Activated T-cell treated with anti-CD3 and anti-CD28 coated beads, Interleukin-2, amount 50 U/mL, for 1 hour (primary cell): ENCODE measurements around the gene ABCC9.
"Not testable (repeated sequence)": the region's sequence is repeated elsewhere in the genome, so short reads cannot be mapped to it uniquely, and the experiment has no call there.

Experiments used
- DNase-seq: peaks from one replicate; pipeline ENCODE4 v3.0.0-alpha.2; 2020

The ABCC9 gene

DNA sequence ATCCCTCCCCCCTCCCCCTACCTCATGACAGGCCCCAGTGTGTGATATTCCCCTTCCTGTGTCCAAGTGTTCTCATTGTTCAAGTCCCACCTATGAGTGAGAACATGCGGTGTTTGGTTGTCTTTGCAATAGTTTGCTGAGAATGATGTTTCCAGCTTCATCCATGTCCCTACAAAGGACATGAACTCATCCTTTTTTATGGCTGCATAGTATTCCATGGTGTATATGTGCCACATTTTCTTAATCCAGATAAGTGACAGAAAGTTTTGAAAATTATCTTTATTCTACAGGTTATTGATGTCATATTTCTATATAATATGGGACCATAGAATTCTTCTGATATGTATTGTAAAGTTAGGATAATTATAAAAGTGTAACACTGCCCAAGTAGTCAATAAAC is 11.3 kb downstream of the ABCC9 start:
- not testable (repeated sequence) for DNase-seq

DNA sequence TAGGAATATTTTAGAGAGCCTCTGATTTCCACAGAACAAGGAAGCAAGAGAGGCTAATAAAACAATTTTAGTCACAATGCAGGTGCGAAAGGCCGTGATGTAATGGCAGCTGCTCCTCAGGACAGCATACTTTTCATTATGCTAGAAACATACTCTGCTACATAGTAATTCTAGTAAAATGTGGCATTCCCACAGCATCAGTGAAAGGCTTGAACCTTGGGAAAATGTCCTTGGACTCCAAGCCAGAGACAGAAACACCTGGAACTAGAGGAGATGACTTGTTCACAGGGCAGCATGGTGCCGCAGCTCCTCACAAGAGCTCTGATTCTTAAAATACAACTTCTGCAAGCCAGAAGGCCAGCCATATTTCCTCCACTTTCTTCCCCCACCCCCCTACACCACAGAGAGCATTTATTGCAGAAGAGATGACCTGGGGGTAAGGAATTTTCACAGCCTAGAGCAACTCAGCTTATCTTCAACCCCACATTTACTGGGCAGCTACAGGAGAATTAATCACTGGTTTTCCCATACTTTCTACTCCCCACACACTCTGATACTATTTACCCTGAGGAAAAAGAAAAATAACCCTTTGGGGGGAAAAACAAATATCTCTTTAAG is 15.8 kb downstream of the ABCC9 start:
- no peak for DNase-seq

DNA sequence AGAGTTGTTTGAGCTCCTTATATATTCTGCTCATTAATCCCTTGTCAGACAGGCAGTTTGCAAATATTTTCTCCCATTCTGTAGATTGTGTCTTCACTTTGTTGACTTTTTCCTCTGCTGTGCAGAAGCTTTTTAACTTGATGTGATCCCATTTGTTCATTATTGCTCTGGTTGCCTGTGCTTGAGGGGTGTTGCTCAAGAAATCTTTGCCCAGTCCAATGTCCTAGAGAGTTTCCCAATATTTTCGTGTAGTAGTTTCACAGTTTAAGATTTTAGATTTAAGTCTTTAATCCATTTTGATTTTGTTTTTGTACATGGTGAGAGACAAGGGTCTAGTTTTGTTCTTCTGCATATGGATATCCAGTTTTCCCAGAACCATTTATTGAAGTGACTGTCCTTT is 19.8 kb downstream of the ABCC9 start:
- DNase-seq, result no peak

DNA sequence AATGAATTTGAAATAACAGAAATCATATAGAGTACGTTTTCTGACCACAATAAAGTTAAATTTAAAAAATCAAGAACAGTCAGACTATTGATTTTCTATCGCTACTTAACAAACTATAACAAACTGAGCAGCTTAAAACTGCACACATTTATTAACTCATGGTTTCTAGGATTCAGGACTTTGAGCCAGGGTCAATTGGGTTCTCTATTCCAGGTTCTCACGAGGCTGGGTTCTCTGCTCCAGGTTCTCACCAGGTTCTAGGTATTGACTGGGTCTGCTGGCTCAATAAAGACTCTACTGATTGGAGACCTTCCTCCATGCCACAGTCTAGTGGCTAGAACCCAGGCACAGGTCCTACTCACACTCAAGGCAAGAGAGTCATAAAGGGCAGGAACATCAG is 22.8 kb downstream of the ABCC9 start:
- no peak for DNase-seq

DNA sequence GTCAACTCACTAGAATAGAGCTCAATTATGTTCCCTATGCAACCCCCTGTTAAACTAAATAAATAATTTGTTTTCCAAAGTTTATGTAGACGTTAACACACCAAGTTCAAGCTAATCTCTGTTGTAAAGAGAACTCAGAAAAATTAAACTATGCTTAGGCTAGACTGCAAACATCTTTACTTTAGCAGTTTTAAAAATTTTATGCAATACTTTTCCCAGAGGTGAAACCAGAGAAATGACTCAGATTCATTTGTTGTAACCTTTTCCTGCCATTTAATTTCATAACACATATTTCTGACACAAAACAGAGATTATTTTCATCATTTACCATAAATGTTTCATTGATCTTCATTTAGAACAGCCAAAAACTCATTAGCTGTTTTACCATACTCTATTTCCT is 27.4 kb downstream of the ABCC9 start:
- DNase-seq, result no peak

DNA sequence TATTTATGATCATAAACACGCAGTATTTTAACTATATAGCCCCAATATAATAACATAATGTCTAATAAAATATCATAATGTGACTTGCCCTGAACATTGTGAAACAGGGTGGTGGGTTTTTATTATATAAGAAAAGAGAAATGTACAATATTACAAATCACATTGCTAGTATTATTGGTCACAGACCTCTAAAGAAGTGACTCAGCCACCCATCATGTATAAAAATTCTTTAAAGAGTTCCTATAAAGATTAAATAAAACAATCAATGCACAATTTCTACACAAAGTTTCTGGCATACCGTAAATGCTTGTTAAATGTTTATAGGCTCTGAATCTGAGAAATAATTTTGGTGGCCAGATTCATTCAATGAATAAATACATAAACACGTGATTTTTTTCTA is 28.9 kb downstream of the ABCC9 start:
- DNase-seq, result no peak

DNA sequence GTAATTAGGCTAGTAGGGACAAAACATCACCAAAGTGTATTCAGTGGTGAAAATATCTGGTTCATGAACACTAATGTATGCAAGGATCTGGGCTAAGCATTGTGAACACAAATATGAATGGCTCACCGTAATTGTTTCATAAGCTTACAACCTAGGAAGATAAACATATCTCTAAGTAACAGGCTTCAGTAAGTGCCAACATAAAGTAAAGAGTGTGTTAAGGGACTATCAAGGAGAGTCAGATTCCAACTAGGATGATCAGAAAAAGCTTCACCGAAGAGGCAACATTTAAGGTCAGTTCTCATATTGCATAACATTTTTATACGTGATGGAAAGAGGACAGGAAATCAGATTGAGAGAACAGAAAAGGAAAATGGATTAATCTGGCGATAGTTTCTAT is 29.4 kb downstream of the ABCC9 start:
- no peak for DNase-seq

DNA sequence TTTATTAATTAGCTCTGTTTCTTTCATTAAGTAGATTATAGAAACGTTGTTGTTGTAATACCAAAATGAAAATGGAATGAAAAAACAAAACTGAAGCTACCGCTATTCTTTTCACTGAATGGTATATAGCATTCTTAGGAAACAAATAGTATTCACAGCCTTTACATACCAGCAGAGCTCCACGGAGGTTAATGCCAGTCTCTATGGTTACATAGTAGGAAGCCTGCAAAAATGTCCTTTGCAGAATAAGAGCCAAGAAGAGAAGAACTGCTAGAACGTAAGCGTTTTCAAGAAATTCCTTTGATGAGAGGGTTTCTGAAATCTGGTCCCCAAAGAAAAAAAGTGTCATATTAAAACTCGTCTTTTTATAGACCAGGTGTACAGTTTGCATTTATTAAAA is 30.6 kb downstream of the ABCC9 start:
- DNase-seq, result no peak

DNA sequence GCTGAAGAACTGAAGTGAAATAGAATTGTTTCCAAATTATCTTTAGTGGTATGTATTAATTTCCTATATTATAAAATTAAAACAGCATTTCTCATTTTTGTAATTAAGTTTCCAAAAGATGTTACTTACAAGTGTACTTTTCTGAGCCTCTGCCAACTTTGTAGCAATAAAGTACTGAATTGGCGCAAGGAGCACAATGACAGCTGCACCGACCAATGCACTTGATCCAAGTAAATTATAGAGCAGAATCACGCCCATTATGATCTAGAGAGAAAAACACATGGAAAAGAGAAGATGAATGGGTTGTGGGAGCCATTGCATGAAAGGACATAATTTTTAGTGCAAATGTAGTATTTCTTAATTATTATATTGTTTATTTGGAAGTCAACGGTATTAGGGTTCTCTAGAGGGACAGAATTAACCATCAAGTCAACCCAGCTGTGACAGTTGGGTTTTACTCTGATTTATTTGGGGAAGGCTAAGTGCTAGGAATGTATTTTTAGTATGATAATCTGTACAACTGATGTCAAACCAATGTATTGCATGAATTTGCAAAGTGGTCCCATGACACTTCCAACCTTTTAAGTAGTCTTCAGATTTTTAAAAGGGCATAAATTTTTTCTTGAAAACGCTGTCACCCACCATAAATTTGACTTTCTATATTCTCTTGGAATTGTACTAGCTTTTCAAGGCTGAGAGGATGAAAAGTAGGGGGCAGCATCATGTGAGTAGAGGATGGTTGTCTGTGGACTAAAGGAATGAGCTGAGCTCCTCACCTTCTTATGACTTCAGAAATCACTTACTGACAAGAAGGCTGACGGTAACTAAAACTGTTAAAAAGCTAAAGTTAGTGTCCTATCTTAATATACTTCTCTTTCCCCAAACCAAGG is 33.0 kb downstream of the ABCC9 start:
- DNase-seq, result no peak

DNA sequence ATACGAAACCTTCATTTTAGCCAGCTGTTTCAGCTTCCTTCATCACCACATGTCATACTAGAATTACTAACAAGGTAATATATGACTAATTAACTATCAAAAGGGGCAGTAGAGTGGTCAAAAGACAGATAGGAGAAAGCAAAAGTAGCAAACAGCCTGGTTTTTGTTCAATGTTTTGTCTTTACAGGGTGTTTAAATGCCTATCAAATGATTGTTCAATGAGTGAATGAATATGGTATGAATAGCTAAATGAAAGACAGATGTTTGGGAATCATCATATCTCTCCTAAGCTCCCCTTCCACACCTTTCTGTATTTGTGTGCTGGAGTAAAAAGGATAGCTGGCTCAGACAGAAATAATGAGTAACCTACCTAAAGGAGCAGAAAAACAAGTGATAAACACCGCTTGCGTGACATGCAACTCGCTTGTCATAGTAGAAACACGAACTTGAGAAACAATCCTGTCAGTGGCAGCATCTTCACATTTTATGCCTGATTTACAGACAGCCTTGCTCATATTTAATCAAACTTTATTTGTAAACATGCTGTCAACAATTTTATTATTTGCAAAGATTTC is 34.2 kb downstream of the ABCC9 start:
- no peak for DNase-seq

DNA sequence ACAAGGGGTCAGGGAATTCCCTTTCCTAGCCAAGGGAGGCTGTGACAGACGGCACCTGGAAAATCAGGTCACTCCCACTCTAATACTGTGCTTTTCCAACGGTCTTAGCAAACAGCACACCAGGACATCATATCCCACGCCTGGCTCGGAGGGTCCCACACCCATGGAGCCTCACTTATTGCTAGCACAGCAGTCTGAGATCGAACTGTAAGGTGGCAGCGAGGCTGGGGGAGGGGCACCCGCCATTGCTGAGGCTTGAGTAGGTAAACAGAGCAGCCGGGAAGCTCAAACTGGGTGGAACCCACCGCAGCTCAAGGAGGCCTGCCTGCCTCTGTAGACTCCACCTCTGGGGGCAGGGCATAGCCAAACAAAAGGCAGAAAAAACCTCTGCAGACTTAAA is 41.7 kb downstream of the ABCC9 start:
- not testable (repeated sequence) for DNase-seq

DNA sequence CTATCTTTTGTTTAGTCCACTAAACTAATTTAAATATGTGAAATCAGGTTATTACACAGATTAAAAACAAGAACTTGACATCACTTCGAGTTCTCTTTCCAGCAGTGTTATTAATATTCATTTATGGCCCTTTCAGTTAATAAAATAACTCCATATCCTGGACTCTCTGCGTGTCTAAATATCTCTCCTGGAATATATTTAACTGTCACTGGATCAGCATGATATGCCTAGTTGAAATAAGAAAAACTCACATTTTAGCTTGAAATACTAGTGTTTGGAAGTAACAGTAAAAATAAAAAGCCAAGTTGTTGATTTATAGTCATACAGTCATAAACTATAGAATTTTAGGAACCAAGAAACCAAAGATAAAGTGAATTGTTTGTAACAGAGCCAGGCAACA is 45.6 kb downstream of the ABCC9 start:
- DNase-seq, result no peak

DNA sequence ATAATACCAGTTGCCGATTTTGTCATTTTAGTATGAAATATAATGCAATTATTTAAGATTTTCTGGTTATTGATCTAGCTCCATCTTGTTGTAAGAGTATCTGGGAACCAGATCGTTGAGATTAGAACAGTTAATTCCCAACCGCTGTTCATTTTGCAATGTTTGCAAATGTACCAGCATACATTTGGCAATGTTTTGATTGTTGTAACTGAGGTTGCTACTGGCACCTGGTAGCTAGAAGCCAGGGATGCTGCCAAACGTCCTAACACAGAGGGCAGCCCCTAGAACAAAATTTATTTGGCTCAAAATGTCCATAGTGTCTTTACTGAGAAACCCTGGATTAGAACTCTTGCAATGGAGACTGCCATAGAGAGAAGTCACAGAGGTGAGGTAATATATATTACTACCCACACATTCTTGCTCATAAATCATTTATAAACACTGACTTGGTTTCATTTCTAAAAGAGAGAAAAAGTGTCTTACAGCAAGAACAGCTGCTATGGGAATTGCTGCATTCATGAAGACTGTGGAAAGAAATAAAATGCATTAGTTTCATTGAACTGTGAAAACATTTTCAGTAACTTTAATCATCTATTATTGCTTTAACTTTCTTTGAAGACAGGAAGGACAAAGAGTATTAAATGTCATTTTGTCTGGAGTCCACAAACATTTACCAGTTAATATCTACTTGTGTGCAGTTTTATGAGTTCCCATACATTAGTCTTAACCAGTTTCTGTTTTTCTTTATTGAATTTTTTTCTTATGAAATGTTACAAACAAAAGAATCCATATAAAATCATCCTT is 46.2 kb downstream of the ABCC9 start:
- no peak for DNase-seq

DNA sequence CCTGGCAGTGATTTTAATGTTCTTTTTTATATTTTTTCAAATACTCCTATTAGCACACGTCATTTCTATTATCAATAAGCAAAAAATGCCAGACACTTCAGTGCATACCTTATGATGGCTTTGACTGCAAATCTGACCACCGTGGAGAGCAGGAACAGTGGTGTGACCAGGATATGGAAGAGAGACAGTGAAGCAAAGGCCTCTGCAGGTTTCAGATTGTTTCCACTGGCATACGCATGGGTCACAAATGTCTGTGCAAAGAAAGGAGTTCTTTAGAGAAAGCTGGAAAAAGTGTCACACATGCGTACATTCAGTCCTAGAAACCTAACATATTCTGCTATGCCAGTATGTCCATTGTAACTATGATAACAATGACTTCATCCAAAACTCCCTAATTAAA is 47.3 kb downstream of the ABCC9 start:
- no peak for DNase-seq

DNA sequence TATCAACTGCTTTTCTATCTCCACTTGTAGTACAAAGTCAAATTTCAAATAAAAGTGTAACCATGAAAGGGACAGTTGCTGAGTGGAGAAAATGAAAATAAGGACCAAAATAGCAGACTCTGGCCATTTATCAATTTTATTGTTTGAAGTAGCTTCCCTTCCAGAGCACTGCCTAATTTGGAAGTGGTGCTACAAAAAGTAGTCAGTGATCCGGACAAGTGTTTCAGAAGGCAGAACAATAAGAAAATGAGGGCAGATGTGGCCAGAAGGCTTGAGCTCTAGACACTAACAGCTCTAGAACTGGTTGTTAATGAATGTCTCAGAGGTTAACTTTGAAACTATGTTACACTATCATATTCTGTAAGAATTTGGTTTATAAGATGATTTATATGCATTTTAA is 48.9 kb downstream of the ABCC9 start:
- DNase-seq, result no peak

DNA sequence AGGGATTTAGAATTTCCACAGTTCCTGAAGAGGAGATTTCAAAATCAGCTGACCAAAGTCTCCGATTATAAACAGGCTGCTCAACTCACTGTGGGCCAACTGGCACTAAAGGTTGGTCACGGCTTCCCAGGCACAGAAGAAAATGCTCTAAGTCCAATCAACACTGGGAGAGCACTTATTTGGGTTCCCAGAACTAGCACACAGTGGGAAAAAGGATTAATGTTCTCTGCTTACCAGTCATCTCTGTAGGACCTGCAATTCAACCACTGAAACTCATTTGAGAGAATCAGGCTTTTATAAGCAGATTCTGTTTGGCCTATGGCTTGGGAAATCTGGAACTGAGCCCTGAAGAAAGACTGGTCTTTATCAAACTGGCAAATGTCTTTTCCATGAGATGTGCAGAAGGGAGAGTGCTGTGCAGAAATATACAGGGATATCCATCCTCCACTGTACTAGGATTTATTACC is 49.4 kb downstream of the ABCC9 start:
- DNase-seq, result no peak

DNA sequence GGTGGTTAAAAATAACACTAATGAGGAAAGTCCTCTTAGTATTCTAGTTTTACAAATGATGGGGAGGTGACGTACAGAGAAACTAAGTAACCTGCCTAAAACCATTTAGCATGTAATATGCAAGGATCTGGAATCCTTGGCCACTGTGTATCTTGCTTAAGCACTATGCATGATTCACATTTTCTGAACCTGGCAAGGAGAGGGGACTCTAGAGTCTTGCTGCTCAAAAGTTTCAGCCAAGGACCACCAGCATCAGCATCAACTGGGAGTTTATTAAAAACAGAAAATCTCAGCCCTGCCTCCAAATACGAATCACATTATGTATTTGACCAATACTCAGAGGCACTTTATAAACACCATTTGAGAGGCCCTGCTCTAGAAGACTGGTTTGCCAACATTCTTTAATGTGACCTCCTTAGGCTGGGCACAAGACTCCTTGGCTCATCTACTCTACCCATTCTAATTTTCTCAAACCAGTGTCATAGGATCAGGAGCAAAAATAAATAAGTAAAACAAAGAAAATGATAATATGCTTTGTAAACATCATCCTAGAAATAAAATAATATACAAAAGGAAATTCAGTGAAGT is 52.9 kb downstream of the ABCC9 start:
- no peak for DNase-seq

DNA sequence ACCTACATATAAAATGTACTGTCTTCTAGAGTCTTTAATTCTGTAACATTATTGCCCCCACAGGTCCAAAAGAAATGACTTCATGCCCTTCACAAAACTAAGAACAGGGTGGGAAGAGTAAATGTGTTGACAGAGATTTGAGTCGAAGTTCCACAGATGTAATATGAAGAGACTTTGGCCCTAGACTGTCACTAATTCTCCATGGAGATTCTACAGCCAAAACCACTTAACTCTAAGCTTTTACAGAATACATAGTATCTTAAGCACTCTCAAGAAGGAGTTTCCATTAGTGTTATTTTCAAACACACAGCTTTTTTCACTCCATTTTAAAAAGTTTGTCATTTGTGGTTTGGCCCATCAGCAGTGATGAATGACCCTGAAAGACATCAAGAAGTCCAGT is 56.3 kb downstream of the ABCC9 start:
- DNase-seq, result no peak

DNA sequence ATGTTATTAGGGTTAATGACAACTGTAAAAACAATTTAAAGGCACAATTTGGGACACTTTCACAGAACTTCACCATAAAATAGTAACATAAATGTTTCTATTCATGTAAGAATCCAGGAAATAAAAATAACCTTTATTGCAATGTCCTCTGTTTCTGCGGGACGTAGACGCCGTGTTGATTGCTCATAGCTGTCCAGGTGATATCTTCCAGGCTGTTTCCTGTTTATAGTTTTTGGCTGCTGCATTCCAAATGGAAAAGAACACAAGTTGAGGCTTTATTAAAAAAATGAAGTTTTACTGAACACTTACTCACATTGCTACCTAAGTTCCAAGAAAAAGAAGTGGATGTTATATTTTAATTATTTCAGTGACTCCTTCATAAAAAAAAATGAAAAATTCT is 58.6 kb downstream of the ABCC9 start:
- no peak for DNase-seq

DNA sequence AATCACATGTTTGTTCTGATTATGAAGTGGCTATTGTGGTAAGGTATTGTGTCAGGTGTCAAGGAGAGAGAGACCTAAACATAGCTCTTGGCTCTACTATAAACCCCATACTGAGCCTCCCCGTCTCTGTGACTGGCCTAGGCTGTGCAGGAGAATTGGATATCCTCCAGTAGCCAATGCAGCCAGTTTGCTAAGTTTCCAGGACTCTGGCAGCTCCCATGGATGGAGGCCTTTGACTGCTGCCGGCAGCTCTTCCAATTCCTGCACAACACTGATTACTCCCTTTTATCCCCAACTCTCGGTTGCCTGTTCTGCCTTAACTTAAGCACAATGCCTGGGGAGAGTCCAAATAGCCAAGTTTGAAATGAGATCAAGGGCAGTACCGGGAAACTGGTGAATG is 59.3 kb downstream of the ABCC9 start:
- DNase-seq, result no peak

DNA sequence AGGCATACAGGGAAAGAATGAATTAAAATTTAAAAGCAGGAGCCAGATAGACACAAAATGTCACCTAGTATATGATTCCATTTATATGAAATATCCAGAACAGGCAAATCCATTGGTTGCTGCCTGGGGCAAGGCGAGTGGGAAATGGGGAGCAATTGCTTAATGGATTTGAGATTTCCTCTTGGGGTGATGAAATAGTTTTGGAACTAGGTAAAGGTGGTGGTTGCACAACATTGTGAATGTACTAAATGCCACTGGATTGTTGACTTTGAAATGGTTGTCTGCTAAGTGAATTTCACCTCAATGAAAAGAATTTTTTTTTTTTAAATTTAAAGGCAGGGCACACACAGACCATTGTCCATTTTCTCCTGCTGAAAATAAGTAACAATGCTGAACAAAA is 61.9 kb downstream of the ABCC9 start:
- DNase-seq, result no peak

DNA sequence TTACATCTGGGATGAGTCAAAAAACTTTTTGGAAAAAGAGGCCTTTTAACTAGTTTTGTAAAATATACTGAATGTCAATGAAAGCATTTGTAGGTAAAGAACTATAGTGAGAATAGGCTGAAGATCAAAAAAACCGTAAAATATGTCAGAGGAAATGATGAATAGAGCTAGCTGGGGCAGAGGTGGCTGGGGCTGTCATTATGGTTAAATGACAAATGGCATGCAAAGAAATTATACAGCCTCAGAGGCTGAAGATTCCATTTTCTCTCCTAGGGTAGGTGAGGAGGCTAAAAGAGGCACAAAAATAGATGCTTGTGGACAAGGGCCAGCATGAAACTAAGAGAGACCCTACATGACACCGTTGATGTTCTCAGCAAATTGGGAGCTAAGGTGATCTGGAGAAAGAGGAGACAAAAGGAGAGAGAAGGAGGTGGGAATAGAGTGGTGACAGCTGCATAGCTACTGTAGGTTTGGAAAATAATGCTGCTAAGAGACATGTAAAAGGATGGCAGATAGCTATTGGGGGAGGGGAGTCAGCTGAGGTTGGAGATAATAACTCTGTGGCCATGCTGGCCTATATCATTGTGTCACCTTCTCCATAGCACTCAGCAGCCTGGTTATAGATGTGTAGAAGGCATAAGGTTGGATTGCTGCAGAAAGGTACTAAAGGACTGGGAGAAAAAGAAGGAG is 63.8 kb downstream of the ABCC9 start:
- no peak for DNase-seq
